OCI-LY3 (cell line): ENCODE data around the gene ZNF786.

ENCODE experiments used
- H2AFZ ChIP-seq: fragments of 200-600, 300-600 bp; shearing (Covaris generic); 2 replicates; pipeline ENCODE4 v1.6.0; 2014; ENCODE audit warnings: antibody characterized with exemption, low read depth, low read length
- H3K27ac ChIP-seq: fragments of 200-600, 300-600 bp; sonication (generic); 2 replicates; pipeline ENCODE4 v1.5.1; 2014; ENCODE audit warnings: mild to moderate bottlenecking, low read length, moderate library complexity, mixed read lengths
- H3K27me3 ChIP-seq: fragments of 200-600, 300-600 bp; sonication (generic); 2 replicates; pipeline ENCODE4 v1.6.1; 2014; ENCODE audit warnings: low read depth, low read length, mixed read lengths
- H3K36me3 ChIP-seq: fragments of 200-600, 300-600 bp; sonication (generic); replicated peaks from 2 replicates; pipeline ENCODE3; 2014; ENCODE audit warnings: low read depth, low read length, mixed read lengths
- H3K4me1 ChIP-seq: fragments of 300-600, 200-600 bp; sonication (generic); 2 replicates; pipeline ENCODE4 v1.6.1; 2014; ENCODE audit warnings: low read length, mixed read lengths
- H3K4me2 ChIP-seq: fragments of 200-600, 300-600 bp; sonication (generic); 2 replicates; pipeline ENCODE4 v1.6.1; 2014; ENCODE audit warnings: low read length, mixed read lengths
- H3K4me3 ChIP-seq: fragments of 300-600, 200-600 bp; sonication (generic); 2 replicates; pipeline ENCODE4 v1.5.1; 2014; ENCODE audit warnings: antibody characterized with exemption, mild to moderate bottlenecking, low read length, moderate library complexity
- H3K79me2 ChIP-seq: fragments of 300-600, 200-600 bp; shearing (Covaris generic); 2 replicates; pipeline ENCODE4 v1.6.1; 2014; ENCODE audit warnings: mild to moderate bottlenecking, low read length, mixed read lengths
- H3K9ac ChIP-seq: fragments of 300-600, 200-600 bp; shearing (Covaris generic); 2 replicates; pipeline ENCODE4 v1.6.0; 2014; ENCODE audit warnings: mild to moderate bottlenecking, low read length, moderate library complexity
- H3K9me3 ChIP-seq: fragments of 200-600, 300-600 bp; shearing (Covaris generic); 2 replicates; pipeline ENCODE4 v1.6.1; 2014; ENCODE audit warnings: low read length, mixed read lengths; ENCODE audit not compliant: insufficient read depth
- H4K20me1 ChIP-seq: fragments of 200-600, 300-600 bp; sonication (generic); 2 replicates; pipeline ENCODE4 v1.6.1; 2016; ENCODE audit warnings: low read length, mixed read lengths; ENCODE audit not compliant: insufficient read depth
- EZH2phosphoT487 ChIP-seq: fragments of 200-600 bp; shearing (Covaris generic); IDR thresholded peaks from 2 replicates; pipeline ENCODE4 v1.6.1; 2018; ENCODE audit warnings: antibody characterized with exemption, mixed run types, low read depth
- TF ChIP-seq, protein P1 (sequence below): fragments of 200-600, 300-600 bp; sonication (generic); IDR thresholded peaks from 2 replicates; pipeline ENCODE4 v1.5.1; 2014; ENCODE audit warnings: antibody characterized with exemption, low read length, low read depth

Gene ZNF786

DNA sequence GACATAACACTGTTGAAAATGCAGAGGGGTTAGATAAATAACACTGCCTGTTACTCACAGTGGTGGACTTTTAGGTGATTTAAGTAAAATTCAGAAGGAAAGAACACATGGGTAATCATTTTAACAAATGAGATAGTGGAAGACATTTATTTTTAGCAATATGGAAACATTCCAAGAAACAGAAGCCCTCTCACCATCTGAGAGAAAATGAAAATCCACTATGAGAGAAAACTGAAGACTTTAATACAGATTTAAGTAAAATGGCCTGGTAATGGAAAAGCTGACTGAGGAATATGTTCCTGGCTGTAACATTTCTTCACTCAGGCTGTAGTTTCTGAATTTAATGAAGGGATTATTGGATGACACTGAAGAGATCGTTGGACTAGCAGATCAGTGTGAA, 12.1 kb upstream of the ZNF786 start:
- H4K20me1 ChIP-seq = no peaks in the 10 kb centered on the region
- no peak overlapping the region for H2AFZ ChIP-seq
- H3K4me1 ChIP-seq = no peaks in the 10 kb centered on the region
- H3K4me2 ChIP-seq = no peak overlapping the region
- H3K79me2 ChIP-seq = no peaks in the 10 kb centered on the region
- no peak overlapping the region for H3K4me3 ChIP-seq
- H3K9ac ChIP-seq = no peak overlapping the region
- H3K27me3 ChIP-seq = no peaks in the 10 kb centered on the region
- TF ChIP-seq, protein P1, sequence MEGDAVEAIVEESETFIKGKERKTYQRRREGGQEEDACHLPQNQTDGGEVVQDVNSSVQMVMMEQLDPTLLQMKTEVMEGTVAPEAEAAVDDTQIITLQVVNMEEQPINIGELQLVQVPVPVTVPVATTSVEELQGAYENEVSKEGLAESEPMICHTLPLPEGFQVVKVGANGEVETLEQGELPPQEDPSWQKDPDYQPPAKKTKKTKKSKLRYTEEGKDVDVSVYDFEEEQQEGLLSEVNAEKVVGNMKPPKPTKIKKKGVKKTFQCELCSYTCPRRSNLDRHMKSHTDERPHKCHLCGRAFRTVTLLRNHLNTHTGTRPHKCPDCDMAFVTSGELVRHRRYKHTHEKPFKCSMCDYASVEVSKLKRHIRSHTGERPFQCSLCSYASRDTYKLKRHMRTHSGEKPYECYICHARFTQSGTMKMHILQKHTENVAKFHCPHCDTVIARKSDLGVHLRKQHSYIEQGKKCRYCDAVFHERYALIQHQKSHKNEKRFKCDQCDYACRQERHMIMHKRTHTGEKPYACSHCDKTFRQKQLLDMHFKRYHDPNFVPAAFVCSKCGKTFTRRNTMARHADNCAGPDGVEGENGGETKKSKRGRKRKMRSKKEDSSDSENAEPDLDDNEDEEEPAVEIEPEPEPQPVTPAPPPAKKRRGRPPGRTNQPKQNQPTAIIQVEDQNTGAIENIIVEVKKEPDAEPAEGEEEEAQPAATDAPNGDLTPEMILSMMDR = no peak
- no peak for TF ChIP-seq EZH2phosphoT487
- no peaks in the 10 kb centered on the region for H3K36me3 ChIP-seq
- no peak overlapping the region for H3K27ac ChIP-seq
- H3K9me3 ChIP-seq = no peaks in the 10 kb centered on the region

DNA sequence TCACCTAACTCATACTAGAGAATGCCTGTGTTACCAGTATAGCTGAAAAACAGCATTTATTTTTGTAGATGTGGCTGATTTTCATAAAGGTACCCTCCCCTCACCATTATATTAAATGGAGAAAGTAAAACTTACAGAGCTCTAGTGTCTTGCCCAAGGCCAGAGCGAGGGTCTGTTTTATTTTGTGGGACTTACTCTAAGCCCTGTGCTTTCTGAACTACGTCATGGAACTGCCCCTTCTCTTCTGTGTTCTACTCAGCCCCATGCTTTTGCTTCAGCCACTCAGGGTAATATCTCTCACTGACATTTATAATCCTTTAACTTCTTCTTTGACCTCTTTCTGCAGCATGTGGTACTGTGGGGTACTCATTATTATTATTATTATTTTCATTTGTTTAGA, 10.3 kb upstream of the ZNF786 start:
- Histone ChIP-seq H3K36me3 (no peaks in the 10 kb centered on the region), H4K20me1 (no peaks in the 10 kb centered on the region), H3K27me3 (no peaks in the 10 kb centered on the region), H3K27ac (no peak overlapping the region), H3K9ac (no peak overlapping the region), H3K4me2 (no peak overlapping the region), H3K4me1 (no peaks in the 10 kb centered on the region), H3K4me3 (no peak overlapping the region), H3K79me2 (no peaks in the 10 kb centered on the region), H2AFZ (no peak overlapping the region), H3K9me3 (no peaks in the 10 kb centered on the region)
- TF ChIP-seq, protein P1 = no peak
- TF ChIP-seq EZH2phosphoT487 = no peak

DNA sequence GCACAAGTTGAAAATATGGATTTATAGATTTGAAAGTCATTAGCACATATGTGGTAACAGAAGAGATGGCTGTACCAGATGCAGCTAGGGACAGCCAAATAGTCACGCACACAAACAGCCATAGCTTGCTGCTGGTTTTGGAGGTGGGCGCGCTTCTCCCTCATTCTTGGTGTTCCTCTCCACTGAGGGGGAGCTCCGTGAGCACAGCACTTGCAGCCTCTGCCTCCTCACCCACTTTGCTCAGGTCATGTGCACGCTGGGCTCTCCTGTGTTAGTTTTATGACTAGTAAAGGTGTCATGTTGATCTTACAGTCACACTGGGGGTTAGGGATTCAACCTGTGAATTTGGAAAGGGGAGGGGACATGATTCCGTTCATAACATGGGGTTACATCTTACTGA, 8.5 kb upstream of the ZNF786 start:
- Histone ChIP-seq H2AFZ (no peak overlapping the region), H3K79me2 (no peaks in the 10 kb centered on the region), H3K9ac (no peak overlapping the region), H3K9me3 (no peaks in the 10 kb centered on the region), H3K27ac (no peak overlapping the region), H3K27me3 (no peaks in the 10 kb centered on the region), H3K4me3 (no peak overlapping the region), H3K4me2 (no peak overlapping the region), H4K20me1 (no peaks in the 10 kb centered on the region), H3K36me3 (no peaks in the 10 kb centered on the region), H3K4me1 (peaks cover 6% of the 10 kb centered on the region)
- TF ChIP-seq, protein P1 = no peak
- TF ChIP-seq EZH2phosphoT487 = no peak

DNA sequence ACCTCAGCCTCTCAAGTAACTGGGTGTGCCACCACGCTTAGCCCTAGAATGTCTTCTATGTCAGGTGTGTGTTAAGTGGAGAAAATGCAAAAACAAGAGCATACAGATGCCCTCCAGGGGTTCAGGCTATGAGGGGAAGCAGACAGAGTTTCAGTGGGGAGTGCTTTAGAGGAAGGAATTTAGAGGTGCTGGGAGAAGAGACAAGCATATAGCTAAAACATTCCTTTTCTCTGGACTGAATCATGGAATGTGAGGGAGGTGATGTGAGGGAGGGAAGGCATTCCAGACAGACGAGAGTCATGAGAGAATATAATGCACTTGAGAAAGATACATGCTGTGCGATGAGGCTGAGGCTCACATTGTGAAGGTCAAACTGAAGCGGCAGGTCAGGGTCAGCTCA, 6.6 kb upstream of the ZNF786 start:
- Histone ChIP-seq H3K27me3 (no peaks in the 10 kb centered on the region), H3K79me2 (no peaks in the 10 kb centered on the region), H3K4me2 (no peak overlapping the region), H2AFZ (no peak overlapping the region), H3K9ac (no peak overlapping the region), H3K9me3 (no peaks in the 10 kb centered on the region), H3K4me1 (peaks cover 23% of the 10 kb centered on the region), H3K27ac (no peak overlapping the region), H3K4me3 (no peak overlapping the region), H3K36me3 (no peaks in the 10 kb centered on the region), H4K20me1 (no peaks in the 10 kb centered on the region)
- TF ChIP-seq, protein P1 = no peak
- TF ChIP-seq EZH2phosphoT487 = no peak
